Stomach smooth muscle (tissue), 2 donors: Measurements from ENCODE around the gene BNIP3.

Source experiments
- H3K27ac ChIP-seq: one replicate; pipeline ENCODE4 v1.7.0; 2013; ENCODE audit warnings: mild to moderate bottlenecking, low read length, inconsistent platforms
- H3K27me3 ChIP-seq, 2 donors: one replicate each; pipeline ENCODE4 v1.7.0; 2013; ENCODE audit warnings: low read length in 2 of 2; ENCODE audit not compliant: insufficient read depth in 2 of 2, control insufficient read depth in 1 of 2
- H3K36me3 ChIP-seq, 2 donors: one replicate each; pipeline ENCODE4 v1.7.0; 2013; ENCODE audit warnings: low read length in 2 of 2; ENCODE audit not compliant: control insufficient read depth in 2 of 2, insufficient read depth in 2 of 2
- H3K4me1 ChIP-seq: one replicate; pipeline ENCODE4 v1.7.0; 2013; ENCODE audit warnings: low read length; ENCODE audit not compliant: control insufficient read depth, insufficient read depth
- H3K4me3 ChIP-seq, 2 donors: one replicate each; pipeline ENCODE4 v1.7.0; 2013; ENCODE audit warnings: low read length in 2 of 2
- H3K9ac ChIP-seq, 2 donors: one replicate each; pipeline ENCODE4 v1.7.0; 2013; ENCODE audit warnings: low read length in 2 of 2, mild to moderate bottlenecking in 1 of 2
- H3K9me3 ChIP-seq, 2 donors: one replicate each; pipeline ENCODE4 v1.7.0; 2013; ENCODE audit warnings: low read length in 2 of 2; ENCODE audit not compliant: control insufficient read depth in 2 of 2
- donor health status: healthy.
- donor health status: Pancreatic carcinoma.

Gene BNIP3

DNA sequence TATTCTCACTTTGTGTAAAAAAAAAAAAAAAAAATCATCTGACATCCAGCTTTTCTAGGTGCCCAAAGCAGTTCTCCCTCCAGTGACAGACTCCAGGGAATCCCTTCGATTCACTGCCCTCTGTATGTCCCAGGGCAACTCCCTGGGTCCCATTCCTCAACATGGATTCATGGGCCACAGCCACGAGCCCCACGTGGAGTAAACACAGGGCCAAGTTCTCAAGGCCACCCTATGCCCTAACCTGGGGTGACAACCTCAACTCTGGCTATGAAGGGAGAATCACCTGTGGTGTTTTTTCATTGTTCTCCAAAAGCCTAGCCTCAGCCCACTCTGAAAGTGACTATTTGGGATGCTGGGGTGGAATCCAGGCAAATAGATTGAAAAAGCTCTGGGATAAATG is 3.4 kb downstream of the BNIP3 start:
- peaks cover 30% of the 10 kb centered on the region for H3K4me1 ChIP-seq
- no peaks in the 10 kb centered on the region for H3K9me3 ChIP-seq
- H3K36me3 ChIP-seq: no peaks in the 10 kb centered on the region
- no peak overlapping the region for H3K4me3 ChIP-seq
- no peaks in the 10 kb centered on the region for H3K27me3 ChIP-seq
- no peak overlapping the region for H3K27ac ChIP-seq
- H3K9ac ChIP-seq: no peak overlapping the region

DNA sequence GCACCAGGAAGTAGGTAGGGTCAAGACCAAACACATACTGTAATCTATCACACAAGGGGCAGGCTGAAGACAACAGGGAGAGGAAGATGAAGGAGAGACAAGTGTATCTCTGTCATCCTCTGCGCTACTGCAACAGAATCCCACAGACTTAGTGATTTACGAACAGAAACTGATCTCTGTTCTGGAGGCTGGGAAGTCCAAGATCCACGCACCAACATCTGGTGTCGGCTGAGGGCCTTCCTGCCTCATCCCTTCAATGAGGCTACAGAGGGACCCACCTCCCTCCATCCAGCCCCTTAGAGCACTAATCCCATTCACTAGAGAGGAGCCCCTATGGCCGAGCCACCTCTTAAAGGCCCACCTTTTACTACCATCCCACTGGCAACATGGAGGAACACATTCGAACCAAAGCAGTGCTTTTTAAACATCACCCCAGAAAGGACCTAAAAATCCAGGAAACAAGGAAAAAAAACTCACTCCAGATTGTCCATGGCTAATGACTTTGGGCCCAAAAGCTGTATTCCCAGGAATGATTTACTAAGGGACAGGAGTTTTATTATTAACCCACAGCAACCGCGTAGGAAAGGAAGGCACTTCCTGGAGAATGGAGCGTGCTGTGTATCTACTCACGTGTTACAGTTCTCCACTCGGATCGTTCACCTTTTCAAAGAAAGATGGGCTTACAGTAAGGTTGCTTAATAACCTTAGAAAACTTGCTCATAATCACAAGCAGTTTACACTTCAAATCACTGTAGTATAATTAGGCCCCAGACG is 4.2 kb downstream of the BNIP3 start:
- Histone ChIP-seq H3K9me3 (no peaks in the 10 kb centered on the region), H3K27me3 (no peaks in the 10 kb centered on the region), H3K27ac (no peak overlapping the region), H3K36me3 (no peaks in the 10 kb centered on the region), H3K4me1 (peaks cover 33% of the 10 kb centered on the region), H3K9ac (no peak overlapping the region), H3K4me3 (no peak overlapping the region)

DNA sequence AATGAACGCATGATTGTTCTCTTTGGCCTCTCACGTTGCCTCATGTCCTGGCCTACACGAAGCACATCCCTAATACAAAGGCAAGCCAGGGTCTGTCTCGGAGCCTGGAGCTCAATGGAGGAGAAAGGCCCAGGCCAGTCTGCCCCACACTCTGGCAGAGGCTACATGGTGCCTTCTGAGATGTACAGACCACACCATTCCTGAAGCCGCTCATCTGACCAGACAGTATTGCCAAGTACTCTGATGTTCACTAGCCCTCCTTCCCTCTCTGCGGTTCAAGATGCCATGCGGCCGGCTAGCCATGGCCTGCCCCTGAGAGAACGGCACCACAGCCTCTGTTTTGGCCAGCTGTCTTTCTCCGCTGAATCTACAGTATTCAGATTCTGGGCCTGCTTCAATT is 5.9 kb downstream of the BNIP3 start:
- H3K9me3 ChIP-seq: no peaks in the 10 kb centered on the region
- no peaks in the 10 kb centered on the region for H3K27me3 ChIP-seq
- H3K4me3 ChIP-seq: no peak overlapping the region
- H3K4me1 ChIP-seq: peaks cover 26% of the 10 kb centered on the region
- no peak overlapping the region for H3K9ac ChIP-seq
- H3K27ac ChIP-seq: no peak overlapping the region
- H3K36me3 ChIP-seq: peaks cover 5 to 9% of the 10 kb centered on the region in 2 donors

DNA sequence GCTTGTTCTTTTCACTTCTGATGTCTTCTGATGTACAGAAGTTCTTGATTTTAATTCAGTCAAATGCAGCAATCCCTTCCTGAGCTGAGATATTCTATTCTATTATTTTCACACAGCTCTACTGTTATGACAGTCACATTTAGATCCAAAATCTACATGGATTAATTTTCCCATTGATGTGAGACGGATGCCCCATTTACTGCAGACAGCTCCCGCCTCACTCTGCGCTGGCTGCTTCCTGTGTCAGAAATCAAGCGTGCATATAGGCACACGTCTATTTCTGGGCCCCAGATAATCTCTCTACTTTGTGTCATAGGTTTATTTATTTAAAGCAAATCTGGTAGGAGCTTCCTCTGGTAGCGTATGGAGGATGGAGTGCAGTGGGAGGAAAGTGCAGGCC is 6.7 kb downstream of the BNIP3 start:
- Histone ChIP-seq H3K4me1 (peaks cover 23% of the 10 kb centered on the region), H3K9ac (no peak overlapping the region), H3K27ac (no peak overlapping the region), H3K36me3 (peaks cover 11 to 14% of the 10 kb centered on the region in 2 donors), H3K27me3 (no peaks in the 10 kb centered on the region), H3K4me3 (no peak overlapping the region), H3K9me3 (no peaks in the 10 kb centered on the region)

DNA sequence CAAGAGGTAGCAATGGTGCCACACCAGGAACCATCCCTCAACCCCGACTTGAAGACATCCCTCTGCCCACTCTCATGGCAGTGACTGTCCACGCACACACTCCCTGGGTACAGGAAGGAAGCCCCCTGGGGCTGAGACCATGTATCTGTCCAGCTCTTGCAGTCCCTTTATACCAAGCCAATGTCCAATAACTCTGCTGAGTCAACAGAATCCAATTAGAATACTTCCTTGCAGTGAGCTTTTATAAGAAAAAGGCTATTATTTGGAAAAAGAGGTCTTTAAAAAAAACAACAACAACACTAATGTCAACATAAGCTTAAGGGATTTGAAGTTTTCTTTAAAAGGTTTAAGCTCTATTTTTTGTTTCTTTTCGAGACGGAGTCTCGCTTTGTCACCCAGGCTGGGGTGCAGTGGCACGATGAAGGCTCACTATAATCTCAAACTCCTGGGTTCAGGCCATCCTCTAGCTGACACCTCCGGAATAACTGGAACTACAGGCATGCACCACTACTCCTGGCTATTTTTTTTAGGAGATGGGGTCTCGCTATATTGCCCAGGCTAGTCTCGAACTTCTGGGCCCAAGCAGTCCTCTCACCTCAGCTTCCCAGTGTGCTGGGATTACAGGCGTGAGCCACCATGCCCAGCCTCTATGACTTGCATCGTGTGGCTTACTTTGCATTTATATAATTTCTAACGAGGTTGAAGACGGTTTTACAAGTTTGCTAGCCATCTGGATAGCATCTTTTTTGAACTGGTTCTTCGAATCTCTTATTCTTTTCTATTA is 7.5 kb downstream of the BNIP3 start:
- no peak overlapping the region for H3K9ac ChIP-seq
- no peaks in the 10 kb centered on the region for H3K9me3 ChIP-seq
- peaks cover 15% of the 10 kb centered on the region for H3K4me1 ChIP-seq
- H3K27me3 ChIP-seq: no peaks in the 10 kb centered on the region
- no peak overlapping the region for H3K27ac ChIP-seq
- peaks cover 11 to 18% of the 10 kb centered on the region in 2 donors for H3K36me3 ChIP-seq
- H3K4me3 ChIP-seq: no peak overlapping the region

DNA sequence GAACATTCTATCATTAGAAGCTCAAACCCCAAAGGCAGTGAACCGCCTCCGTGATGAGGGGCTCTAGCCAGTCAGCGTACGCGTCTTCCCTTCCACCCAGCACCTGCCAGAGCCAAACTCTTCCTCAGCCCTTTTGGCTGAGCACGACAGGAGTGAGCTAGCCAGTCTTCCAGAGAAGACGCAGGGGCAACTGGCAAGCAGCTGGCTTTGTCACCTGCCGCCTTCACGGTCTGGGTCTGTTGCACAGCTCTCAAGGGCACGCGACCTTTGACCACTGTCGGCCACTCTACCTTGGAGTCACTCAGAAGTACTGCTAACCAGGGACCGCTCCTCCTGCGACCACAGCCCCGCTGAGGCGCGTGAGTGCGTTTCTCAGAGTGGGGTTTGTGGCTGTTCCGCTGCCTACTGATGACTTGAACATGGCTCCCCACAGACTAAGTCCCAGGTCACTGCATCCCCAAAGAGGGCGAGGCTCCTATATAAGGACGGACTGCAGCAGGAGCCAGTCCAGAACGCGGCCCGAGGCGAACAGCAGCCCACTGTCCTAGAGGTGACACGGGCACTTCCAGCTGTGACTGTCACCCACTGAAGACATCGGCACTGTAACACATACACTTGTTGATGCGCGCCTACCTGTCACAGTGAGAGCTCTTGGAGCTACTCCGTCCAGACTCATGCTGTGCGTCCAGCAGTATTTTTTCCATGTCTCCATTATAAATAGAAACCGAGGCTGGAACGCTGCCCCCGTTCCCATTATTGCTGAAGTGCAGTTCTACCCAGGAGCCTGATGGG is 8.4 kb downstream of the BNIP3 start:
- Histone ChIP-seq H3K36me3 (peaks cover 16 to 24% of the 10 kb centered on the region in 2 donors), H3K9me3 (no peaks in the 10 kb centered on the region), H3K4me1 (peaks cover 6% of the 10 kb centered on the region), H3K4me3 (no peak overlapping the region), H3K27ac (no peak overlapping the region), H3K9ac (no peak overlapping the region), H3K27me3 (no peaks in the 10 kb centered on the region)

DNA sequence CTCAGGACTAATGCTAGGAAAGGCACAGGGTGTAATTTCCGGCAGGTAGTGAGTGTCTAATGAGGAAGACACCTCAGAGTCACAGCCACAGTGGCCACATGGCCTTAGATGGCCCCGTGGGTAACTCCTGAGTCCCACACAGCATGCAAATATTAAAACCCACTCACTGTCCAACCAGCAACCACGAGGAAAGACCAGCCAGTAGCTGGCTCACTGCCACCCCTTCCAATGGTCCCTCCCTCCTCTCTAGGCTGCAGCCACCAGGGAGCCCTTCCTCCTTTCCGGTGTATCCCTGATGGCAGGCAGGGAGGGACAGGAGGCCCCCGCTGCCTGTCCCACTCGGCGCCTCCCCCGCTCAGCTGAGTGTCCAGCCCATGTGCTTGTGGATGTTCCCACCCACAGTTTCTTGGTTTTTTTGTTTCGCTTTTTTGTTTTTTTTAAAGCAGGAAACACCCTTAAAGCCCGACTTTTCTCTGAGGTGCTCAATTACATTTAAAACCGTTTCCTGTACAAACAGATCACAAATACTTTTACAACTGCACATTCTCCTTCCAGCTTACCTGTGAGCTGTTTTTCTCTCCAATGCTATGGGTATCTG is 9.2 kb downstream of the BNIP3 start:
- Histone ChIP-seq H3K27ac (no peak overlapping the region), H3K27me3 (no peaks in the 10 kb centered on the region), H3K4me3 (no peak overlapping the region), H3K4me1 (peaks cover 6% of the 10 kb centered on the region), H3K9me3 (no peaks in the 10 kb centered on the region), H3K9ac (no peak overlapping the region), H3K36me3 (peaks cover 16 to 24% of the 10 kb centered on the region in 2 donors)

DNA sequence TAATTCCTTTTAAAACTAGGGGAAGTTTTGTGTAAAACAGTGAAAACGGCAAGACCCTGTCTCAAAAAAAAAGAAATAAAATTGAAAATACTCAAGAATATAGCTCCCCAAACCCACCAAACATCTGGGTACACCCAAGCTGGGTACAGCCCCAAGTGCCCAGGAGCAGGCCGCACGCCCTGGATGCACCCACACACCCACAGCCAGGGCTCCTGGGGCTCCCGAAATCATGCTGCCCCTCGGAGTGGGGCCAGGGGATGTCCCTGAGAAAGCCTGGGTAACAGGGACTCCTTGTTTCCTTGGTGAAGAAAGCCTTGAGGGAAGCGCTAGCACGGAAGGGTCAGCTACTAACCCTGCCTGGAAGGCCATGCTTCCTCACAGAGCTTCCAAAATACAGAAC is 10.1 kb downstream of the BNIP3 start:
- Histone ChIP-seq H3K36me3 (peaks cover 16 to 25% of the 10 kb centered on the region in 2 donors), H3K9me3 (no peaks in the 10 kb centered on the region), H3K4me1 (peaks cover 6% of the 10 kb centered on the region), H3K4me3 (no peak overlapping the region), H3K27me3 (no peaks in the 10 kb centered on the region), H3K9ac (no peak overlapping the region), H3K27ac (no peak overlapping the region)

DNA sequence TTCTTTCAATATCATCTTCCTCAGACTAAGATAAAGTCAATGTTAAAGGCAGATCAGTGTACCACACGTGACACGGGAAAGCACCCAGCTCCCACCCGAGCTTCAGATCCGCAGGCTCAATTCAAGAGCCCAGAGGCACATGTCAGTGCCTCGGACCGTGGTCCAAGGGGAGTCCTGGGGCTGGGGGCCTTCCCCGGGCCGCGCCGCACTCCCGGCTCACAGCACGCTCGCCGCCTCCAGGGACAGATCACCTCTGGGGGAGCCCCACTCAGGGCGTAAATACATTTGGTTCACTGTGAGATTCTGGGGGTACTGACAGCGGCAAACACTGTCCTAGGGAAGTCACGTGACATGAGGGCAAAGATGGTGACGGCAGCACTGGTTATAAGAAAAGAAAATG is 10.8 kb downstream of the BNIP3 start:
- H3K27ac ChIP-seq: no peak overlapping the region
- no peaks in the 10 kb centered on the region for H3K27me3 ChIP-seq
- H3K4me1 ChIP-seq: peaks cover 6% of the 10 kb centered on the region
- H3K36me3 ChIP-seq: peaks cover 16 to 28% of the 10 kb centered on the region in 2 donors
- H3K9me3 ChIP-seq: no peaks in the 10 kb centered on the region
- H3K4me3 ChIP-seq: no peak overlapping the region
- H3K9ac ChIP-seq: no peak overlapping the region

DNA sequence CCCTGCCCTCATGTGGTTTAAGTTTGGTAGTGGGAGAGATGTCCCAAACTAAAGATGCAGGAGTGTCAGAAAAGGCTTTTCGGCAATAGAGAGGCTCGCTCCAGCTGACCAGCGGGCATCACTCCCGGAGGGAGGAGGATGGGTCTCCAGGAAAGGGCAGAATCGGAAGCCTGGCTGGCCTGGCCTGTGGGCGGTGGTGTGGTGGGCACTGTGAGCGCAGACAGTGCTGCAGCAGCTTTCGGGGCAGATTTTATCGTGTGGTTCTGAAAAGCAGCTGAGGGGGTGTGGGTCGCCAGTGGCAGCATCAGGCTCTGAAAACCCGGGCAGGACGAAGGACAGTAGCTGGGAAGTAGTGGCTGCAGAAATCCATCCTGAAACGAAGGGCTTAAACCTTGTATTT is 12.8 kb downstream of the BNIP3 start:
- Histone ChIP-seq H3K27me3 (no peaks in the 10 kb centered on the region), H3K4me3 (no peak overlapping the region), H3K9me3 (no peaks in the 10 kb centered on the region), H3K9ac (no peak overlapping the region), H3K27ac (no peak overlapping the region), H3K36me3 (peaks cover 16 to 30% of the 10 kb centered on the region in 2 donors), H3K4me1 (peaks cover 6% of the 10 kb centered on the region)
